ENCODE data around the gene KIF26B.

KIF26B gene

DNA sequence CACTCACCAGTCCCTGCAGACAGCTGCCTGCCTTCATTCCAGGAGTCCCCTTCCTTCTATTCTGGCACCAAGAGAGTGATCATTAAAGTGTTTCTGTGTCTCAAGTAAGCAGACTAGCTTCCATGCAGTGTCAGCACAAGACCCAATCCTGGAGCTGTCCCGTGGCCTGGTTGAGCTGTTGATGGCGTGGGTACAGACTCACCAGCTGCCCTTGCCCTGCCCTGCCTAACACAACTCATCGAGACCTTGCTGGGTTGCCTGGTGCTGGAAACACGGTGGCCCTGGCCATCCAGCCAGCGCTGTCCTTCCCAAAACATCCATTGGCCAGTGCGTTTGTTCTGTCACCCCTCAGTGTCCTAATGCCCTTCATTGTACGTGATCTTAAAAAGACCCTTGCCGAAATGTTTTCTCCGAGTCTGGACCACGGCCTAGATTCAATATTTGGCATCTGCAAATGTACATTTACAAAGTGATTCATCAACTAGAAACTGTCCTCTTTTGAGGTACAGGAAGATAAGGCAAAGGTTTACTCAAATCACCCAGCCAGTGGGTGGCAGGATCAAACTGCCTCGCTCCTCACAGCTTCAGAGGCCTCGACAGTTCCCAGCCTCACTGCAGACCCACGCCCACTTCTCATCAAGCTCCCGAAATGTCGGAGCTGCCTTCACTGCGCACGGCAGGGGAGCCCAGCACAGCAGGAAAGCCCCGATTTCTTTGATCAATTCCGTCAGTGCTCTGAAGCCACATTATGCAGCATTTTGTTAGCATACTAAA is 494.2 kb downstream of the KIF26B start:
- ATAC-seq = no peak
- TF ChIP-seq CSDC2 (CRISPR knock-in tag; IDR thresholded peaks at IDR 0.05) = no peak
- TF ChIP-seq, protein P1, sequence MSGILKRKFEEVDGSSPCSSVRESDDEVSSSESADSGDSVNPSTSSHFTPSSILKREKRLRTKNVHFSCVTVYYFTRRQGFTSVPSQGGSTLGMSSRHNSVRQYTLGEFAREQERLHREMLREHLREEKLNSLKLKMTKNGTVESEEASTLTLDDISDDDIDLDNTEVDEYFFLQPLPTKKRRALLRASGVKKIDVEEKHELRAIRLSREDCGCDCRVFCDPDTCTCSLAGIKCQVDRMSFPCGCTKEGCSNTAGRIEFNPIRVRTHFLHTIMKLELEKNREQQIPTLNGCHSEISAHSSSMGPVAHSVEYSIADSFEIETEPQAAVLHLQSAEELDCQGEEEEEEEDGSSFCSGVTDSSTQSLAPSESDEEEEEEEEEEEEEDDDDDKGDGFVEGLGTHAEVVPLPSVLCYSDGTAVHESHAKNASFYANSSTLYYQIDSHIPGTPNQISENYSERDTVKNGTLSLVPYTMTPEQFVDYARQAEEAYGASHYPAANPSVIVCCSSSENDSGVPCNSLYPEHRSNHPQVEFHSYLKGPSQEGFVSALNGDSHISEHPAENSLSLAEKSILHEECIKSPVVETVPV (CRISPR knock-in tag; IDR thresholded peaks at IDR 0.05) = no peak
- no peak for TF ChIP-seq SNAI2 (CRISPR knock-in tag; IDR thresholded peaks at IDR 0.05)
- TF ChIP-seq ZFP30 (CRISPR knock-in tag; IDR thresholded peaks at IDR 0.05) = no peak
- no peak for TF ChIP-seq ZNF8 (CRISPR knock-in tag; IDR thresholded peaks at IDR 0.05)
- no peak for TF ChIP-seq TOX (CRISPR knock-in tag; IDR thresholded peaks at IDR 0.05; ENCODE audit: borderline replicate concordance)
- TF ChIP-seq OSR1 (CRISPR knock-in tag; IDR thresholded peaks at IDR 0.05) = no peak
- TF ChIP-seq ISL1 (CRISPR knock-in tag; IDR thresholded peaks at IDR 0.05) = no peak
- no peak for TF ChIP-seq ARNTL (CRISPR knock-in tag; IDR thresholded peaks at IDR 0.05; ENCODE audit: borderline replicate concordance, low read depth)
- TF ChIP-seq GLIS3 (CRISPR knock-in tag; IDR thresholded peaks at IDR 0.05) = no peak
- no peak for TF ChIP-seq ZNF565 (CRISPR knock-in tag; conservative IDR thresholded peaks at IDR 0.05; ENCODE audit: low read depth)
- TF ChIP-seq, protein P2, sequence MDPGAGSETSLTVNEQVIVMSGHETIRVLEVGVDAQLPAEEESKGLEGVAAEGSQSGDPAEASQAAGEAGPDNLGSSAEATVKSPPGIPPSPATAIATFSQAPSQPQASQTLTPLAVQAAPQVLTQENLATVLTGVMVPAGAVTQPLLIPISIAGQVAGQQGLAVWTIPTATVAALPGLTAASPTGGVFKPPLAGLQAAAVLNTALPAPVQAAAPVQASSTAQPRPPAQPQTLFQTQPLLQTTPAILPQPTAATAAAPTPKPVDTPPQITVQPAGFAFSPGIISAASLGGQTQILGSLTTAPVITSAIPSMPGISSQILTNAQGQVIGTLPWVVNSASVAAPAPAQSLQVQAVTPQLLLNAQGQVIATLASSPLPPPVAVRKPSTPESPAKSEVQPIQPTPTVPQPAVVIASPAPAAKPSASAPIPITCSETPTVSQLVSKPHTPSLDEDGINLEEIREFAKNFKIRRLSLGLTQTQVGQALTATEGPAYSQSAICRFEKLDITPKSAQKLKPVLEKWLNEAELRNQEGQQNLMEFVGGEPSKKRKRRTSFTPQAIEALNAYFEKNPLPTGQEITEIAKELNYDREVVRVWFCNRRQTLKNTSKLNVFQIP (CRISPR knock-in tag; IDR thresholded peaks at IDR 0.05; ENCODE audit: borderline replicate concordance, low read depth) = no peak
- no peak for TF ChIP-seq PPARA (CRISPR knock-in tag; IDR thresholded peaks at IDR 0.05; ENCODE audit: borderline replicate concordance)
- TF ChIP-seq, protein P3, sequence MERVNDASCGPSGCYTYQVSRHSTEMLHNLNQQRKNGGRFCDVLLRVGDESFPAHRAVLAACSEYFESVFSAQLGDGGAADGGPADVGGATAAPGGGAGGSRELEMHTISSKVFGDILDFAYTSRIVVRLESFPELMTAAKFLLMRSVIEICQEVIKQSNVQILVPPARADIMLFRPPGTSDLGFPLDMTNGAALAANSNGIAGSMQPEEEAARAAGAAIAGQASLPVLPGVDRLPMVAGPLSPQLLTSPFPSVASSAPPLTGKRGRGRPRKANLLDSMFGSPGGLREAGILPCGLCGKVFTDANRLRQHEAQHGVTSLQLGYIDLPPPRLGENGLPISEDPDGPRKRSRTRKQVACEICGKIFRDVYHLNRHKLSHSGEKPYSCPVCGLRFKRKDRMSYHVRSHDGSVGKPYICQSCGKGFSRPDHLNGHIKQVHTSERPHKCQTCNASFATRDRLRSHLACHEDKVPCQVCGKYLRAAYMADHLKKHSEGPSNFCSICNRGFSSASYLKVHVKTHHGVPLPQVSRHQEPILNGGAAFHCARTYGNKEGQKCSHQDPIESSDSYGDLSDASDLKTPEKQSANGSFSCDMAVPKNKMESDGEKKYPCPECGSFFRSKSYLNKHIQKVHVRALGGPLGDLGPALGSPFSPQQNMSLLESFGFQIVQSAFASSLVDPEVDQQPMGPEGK (CRISPR knock-in tag; IDR thresholded peaks at IDR 0.05; ENCODE audit: borderline replicate concordance) = no peak
- TF ChIP-seq ZC3H10 (CRISPR knock-in tag; IDR thresholded peaks at IDR 0.05) = no peak
- TF ChIP-seq ZFP3 (CRISPR knock-in tag; IDR thresholded peaks at IDR 0.05) = no peak

DNA sequence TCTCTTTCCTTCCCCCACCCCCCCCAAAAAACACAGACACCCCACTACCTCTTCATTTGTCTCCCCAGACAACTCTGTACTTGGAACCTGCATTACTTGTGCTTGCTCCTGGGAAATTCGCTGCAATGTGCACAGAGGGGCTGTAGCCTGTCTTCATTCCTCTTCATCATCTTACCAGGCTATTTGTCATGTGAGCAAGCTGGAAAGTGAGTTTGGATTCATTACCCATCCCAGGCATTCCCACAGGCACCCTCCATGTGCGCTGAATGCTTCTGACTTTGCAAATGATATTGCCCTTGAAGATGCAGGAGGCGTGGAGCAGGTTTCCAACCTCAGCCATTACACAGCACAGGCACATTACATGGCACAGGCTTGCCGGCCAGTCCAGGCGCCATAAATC is 494.9 kb downstream of the KIF26B start:
- ATAC-seq = no peak

More for the DNA sequence above, 494.9 kb downstream of the KIF26B start:
- no peak for TF ChIP-seq BACH2 (CRISPR knock-in tag; IDR thresholded peaks at IDR 0.05; ENCODE audit: borderline replicate concordance)
- TF ChIP-seq ISL1 (CRISPR knock-in tag; IDR thresholded peaks at IDR 0.05) = no peak
- no peak for TF ChIP-seq TCF4 (CRISPR knock-in tag; IDR thresholded peaks at IDR 0.05; ENCODE audit: borderline replicate concordance)
- TF ChIP-seq, protein P3 (CRISPR knock-in tag; IDR thresholded peaks at IDR 0.05; ENCODE audit: borderline replicate concordance) = no peak
- TF ChIP-seq ZNF565 (CRISPR knock-in tag; conservative IDR thresholded peaks at IDR 0.05; ENCODE audit: low read depth) = no peak
- TF ChIP-seq ARNTL (CRISPR knock-in tag; IDR thresholded peaks at IDR 0.05; ENCODE audit: borderline replicate concordance, low read depth) = no peak
- no peak for TF ChIP-seq PPARA (CRISPR knock-in tag; IDR thresholded peaks at IDR 0.05; ENCODE audit: borderline replicate concordance)
- TF ChIP-seq, protein P4, sequence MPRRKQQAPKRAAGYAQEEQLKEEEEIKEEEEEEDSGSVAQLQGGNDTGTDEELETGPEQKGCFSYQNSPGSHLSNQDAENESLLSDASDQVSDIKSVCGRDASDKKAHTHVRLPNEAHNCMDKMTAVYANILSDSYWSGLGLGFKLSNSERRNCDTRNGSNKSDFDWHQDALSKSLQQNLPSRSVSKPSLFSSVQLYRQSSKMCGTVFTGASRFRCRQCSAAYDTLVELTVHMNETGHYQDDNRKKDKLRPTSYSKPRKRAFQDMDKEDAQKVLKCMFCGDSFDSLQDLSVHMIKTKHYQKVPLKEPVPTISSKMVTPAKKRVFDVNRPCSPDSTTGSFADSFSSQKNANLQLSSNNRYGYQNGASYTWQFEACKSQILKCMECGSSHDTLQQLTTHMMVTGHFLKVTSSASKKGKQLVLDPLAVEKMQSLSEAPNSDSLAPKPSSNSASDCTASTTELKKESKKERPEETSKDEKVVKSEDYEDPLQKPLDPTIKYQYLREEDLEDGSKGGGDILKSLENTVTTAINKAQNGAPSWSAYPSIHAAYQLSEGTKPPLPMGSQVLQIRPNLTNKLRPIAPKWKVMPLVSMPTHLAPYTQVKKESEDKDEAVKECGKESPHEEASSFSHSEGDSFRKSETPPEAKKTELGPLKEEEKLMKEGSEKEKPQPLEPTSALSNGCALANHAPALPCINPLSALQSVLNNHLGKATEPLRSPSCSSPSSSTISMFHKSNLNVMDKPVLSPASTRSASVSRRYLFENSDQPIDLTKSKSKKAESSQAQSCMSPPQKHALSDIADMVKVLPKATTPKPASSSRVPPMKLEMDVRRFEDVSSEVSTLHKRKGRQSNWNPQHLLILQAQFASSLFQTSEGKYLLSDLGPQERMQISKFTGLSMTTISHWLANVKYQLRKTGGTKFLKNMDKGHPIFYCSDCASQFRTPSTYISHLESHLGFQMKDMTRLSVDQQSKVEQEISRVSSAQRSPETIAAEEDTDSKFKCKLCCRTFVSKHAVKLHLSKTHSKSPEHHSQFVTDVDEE (CRISPR knock-in tag; IDR thresholded peaks at IDR 0.05) = no peak
- TF ChIP-seq, protein P2 (CRISPR knock-in tag; IDR thresholded peaks at IDR 0.05; ENCODE audit: borderline replicate concordance, low read depth) = no peak

Measured in SK-N-SH treated with all-trans-retinoic acid at 6 μM for 48 hours (cell line).